AG04449 (cell line): Measurements from ENCODE around the gene IRGQ.

Experiments used
- CTCF ChIA-PET: fragments of 350-600 bp; formaldehyde crosslinking; extraction: SDS; loops from one replicate; lab custom pipeline; 2021; ENCODE audit warnings: antibody characterized with exemption; lab: Yijun Ruan, JAX
- POLR2A ChIA-PET: fragments of 400-600, 350-600 bp; formaldehyde crosslinking; extraction: SDS; loops from one replicate; lab custom pipeline; 2020; ENCODE audit warnings: antibody characterized with exemption, inconsistent platforms; lab: Yijun Ruan, JAX
- DNase-seq: peaks from one replicate; pipeline ENCODE4 v3.0.0-alpha.2; 2010; ENCODE audit warnings: low read depth, low spot score
- H3K4me3 ChIP-seq: 2 replicates; pipeline ENCODE4 v1.5.1; 2011; ENCODE audit warnings: low read depth, mild to moderate bottlenecking, control low read depth, low read length
- CTCF ChIP-seq: IDR thresholded peaks from one replicate; pipeline ENCODE4 v1.5.1; 2011; ENCODE audit warnings: mild to moderate bottlenecking, moderate library complexity, low read length, control low read depth, inconsistent platforms; ENCODE audit not compliant: insufficient read depth; ENCODE audit errors: missing control alignments

IRGQ gene, protein sequence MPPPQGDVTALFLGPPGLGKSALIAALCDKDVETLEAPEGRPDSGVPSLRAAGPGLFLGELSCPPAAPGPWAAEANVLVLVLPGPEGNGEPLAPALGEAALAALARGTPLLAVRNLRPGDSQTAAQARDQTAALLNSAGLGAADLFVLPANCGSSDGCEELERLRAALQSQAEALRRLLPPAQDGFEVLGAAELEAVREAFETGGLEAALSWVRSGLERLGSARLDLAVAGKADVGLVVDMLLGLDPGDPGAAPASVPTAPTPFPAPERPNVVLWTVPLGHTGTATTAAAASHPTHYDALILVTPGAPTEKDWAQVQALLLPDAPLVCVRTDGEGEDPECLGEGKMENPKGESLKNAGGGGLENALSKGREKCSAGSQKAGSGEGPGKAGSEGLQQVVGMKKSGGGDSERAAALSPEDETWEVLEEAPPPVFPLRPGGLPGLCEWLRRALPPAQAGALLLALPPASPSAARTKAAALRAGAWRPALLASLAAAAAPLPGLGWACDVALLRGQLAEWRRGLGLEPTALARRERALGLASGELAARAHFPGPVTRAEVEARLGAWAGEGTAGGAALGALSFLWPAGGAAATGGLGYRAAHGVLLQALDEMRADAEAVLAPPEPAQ

DNA sequence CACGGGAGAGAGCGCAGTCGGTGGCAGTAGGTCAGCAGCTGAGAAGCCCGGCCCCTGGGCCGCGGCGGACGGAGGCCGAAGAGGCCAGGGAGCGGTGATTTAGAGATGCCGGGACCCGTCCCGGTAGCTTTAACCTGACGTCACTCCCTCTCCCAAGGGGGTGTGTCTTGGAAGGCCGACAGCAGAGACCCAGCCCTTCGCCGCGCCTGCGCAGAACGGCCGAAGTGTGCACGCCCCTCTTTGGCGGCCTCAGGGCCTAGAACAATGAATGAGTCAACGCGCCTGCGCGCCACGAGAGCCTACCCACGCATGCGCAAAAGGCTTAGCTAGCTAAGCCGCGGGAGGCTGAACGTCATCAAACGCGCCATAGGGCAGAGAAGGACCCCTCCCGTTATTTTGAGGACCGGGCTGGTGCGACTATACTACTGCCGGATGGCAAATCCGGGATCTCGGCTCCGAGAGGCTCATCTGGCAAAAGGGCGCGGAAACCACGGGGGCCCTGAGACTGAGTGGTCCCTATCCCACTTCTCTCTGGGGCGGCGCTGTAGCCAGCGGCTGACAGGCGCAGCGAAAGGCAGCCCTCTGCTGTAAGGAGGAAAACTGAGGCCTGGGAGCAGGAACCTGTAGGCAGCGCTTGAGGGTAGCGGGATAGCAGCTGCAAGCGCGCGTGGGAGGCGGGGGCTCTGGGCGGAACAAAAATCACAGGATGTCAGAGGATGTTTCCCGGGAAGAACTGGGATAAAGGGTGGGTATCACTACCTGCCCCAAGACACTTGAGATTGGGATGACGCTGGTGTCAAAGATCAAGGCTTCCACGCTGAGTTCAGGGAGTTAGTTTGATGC lies at the start of gene IRGQ, which contains the start of gene ZNF576:
Gene IRGQ, minus strand, starts transcription at position 136 of the 843 bp plus-strand sequence. CDS start 796 bp downstream, outside the sequence.
Gene ZNF576, plus strand, starts transcription at position 597 of the 843 bp plus-strand sequence. CDS start 514 bp downstream, outside the sequence.
- POLR2A ChIA-PET: interaction anchor here (0.6 to 1.7 kb wide), 6 partner anchors 10 to 79 kb away, joined by 3 to 6 read pairs (median 4); no protein-coding TSS in a partner anchor
- peak within 1 kb of the TSS; percentile 79 for H3K4me3 ChIP-seq
- CTCF ChIA-PET: interaction anchor here (0.9 to 4.9 kb wide), 12 partner anchors 10 to 216 kb away, joined by 3 to 68 read pairs (median 5); no protein-coding TSS in a partner anchor

GRCh38 chr19:43644181-43644580 lies 48.2 kb upstream of the IRGQ start:
- H3K4me3 ChIP-seq: no peak overlapping the region
- no peak for TF ChIP-seq CTCF
- no peak for DNase-seq
- CTCF ChIA-PET: no interaction called here
- POLR2A ChIA-PET: no interaction called here

More for the DNA sequence above, at the start of gene IRGQ, which contains the start of gene ZNF576:
- DNase-seq: peak; percentile 90
- no peak for TF ChIP-seq CTCF

- no peak overlapping the region for H3K4me3 ChIP-seq
- POLR2A ChIA-PET: no interaction called here
- no peak for DNase-seq
- CTCF ChIA-PET: interaction anchor here (1.3 kb wide), 1 partner anchor 9 kb away, joined by 5 read pairs; no protein-coding TSS in a partner anchor
- TF ChIP-seq CTCF: no peak
These were observed 47.4 kb upstream of the IRGQ start for GRCh38 chr19:43643326-43643725.

DNA sequence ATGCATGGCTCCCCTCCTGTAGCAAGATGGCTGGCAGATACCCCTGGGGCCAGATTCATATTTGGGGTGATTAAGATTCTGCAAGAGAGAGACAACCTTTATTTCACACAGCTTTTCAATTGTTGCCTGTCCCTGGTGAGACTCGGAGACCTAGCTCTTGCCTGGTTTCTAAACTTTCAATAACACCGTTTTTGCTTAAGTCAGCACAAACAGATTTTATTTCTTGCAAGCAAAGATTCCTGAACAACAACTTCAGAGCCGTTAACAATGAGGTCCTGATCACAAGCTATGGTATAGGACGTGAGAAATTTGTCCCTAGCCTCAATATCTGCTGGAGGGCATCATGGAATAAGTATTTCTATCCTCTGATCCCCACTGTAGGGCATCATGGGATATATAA lies 46.6 kb upstream of the IRGQ start:
- ChIA-PET CTCF (interaction anchor here (0.6 to 1.8 kb wide), 4 partner anchors 10 to 67 kb away, joined by 3 to 8 read pairs (median 4); partner anchors contain the start of genes PINLYP and XRCC1), POLR2A (no interaction called here)
- H3K4me3 ChIP-seq: no peak overlapping the region
- no peak for TF ChIP-seq CTCF
- no peak for DNase-seq

- no peak for DNase-seq
- POLR2A ChIA-PET: no interaction called here
- no peak for TF ChIP-seq CTCF
- H3K4me3 ChIP-seq: no peak overlapping the region
- CTCF ChIA-PET: interaction anchor here (0.9 to 1.8 kb wide), 3 partner anchors 11 to 194 kb away, joined by 5 to 8 read pairs (median 5); no protein-coding TSS in a partner anchor
These were observed 45.4 kb upstream of the IRGQ start for GRCh38 chr19:43641333-43641732.
